PC-9 (cell line): ENCODE measurements around the gene EPB41L5. TPM values are rescaled to one million over a fixed set of nuclear protein-coding genes. Genes with fewer than 3 reads are reported as not detected.
A peak's percentile ranks its signal among the peaks of the same experiment; 100 is the strongest.

Experiments
- BruUV-seq: library from RNA; stranded (reverse); fragments of 400-500 nt; replicated peaks from 2 replicates; lab custom pipeline; 2021; lab: Mats Ljungman, UMichigan
- CTCF ChIA-PET: fragments of 300-600 bp; sonication (Branson Sonifier 250); formaldehyde crosslinking; loops from one replicate; lab custom pipeline; 2022; ENCODE audit warnings: antibody characterized with exemption; lab: Charles Lee
- POLR2A ChIA-PET: fragments of 300-600 bp; sonication (Branson Sonifier 250); formaldehyde crosslinking; loops from one replicate; lab custom pipeline; 2022; ENCODE audit warnings: antibody characterized with exemption; ENCODE audit not compliant: unreplicated experiment; lab: Charles Lee
- DNase-seq, 2 experiments: peaks; one replicate each; pipeline versions ENCODE4 v3.0.0 to v3.0.0-alpha.2; 2015 to 2022; ENCODE audit warnings: mixed read lengths in 1 of 2
- H2AFZ ChIP-seq: fragments of 200-600 bp; sonication (generic); 2 replicates; pipeline ENCODE4 v1.8.1; 2017; ENCODE audit warnings: antibody characterized with exemption
- H3F3A ChIP-seq: fragments of 200-600 bp; sonication (generic); 2 replicates; pipeline ENCODE4 v1.8.1; 2017; ENCODE audit warnings: antibody characterized with exemption, mild to moderate bottlenecking, low read depth; ENCODE audit not compliant: insufficient read depth
- H3K27ac ChIP-seq: fragments of 200-600 bp; sonication (generic); 2 replicates; pipeline ENCODE4 v1.6.1; 2016; ENCODE audit warnings: mixed run types
- H3K27me3 ChIP-seq: fragments of 200-600 bp; sonication (generic); 2 replicates; pipeline ENCODE4 v1.6.1; 2016; ENCODE audit warnings: low read depth, mixed run types; ENCODE audit not compliant: insufficient read depth
- H3K36me3 ChIP-seq: fragments of 200-600 bp; sonication (generic); 2 replicates; pipeline ENCODE4 v1.6.1; 2016; ENCODE audit warnings: low read depth, mixed run types
- H3K4me1 ChIP-seq: fragments of 200-600 bp; sonication (generic); replicated peaks from 2 replicates; pipeline ENCODE4 v1.6.1; 2016; ENCODE audit warnings: mixed run types; ENCODE audit not compliant: insufficient read depth
- H3K4me2 ChIP-seq: fragments of 200-600 bp; sonication (generic); 2 replicates; pipeline ENCODE4 v1.6.1; 2017; ENCODE audit warnings: mixed run types
- H3K4me3 ChIP-seq: fragments of 200-600 bp; sonication (generic); 2 replicates; pipeline ENCODE4 v1.6.1; 2016; ENCODE audit warnings: mixed run types
- H3K79me2 ChIP-seq: fragments of 200-600 bp; sonication (generic); 2 replicates; pipeline ENCODE4 v1.6.1; 2017; ENCODE audit warnings: low read depth, mixed run types
- H3K9me2 ChIP-seq: fragments of 200-600 bp; sonication (generic); 2 replicates; pipeline ENCODE4 v1.8.1; 2017; ENCODE audit warnings: mild to moderate bottlenecking; ENCODE audit not compliant: insufficient read depth
- H3K9me3 ChIP-seq: fragments of 200-600 bp; sonication (generic); 2 replicates; pipeline ENCODE4 v1.8.1; 2016; ENCODE audit warnings: low read depth; ENCODE audit not compliant: insufficient read depth
- H4K20me1 ChIP-seq: fragments of 200-600 bp; sonication (generic); 2 replicates; pipeline ENCODE4 v1.8.1; 2017; ENCODE audit not compliant: insufficient read depth
- EZH2 ChIP-seq: fragments of 200-600 bp; sonication (generic); IDR thresholded peaks from 2 replicates; pipeline ENCODE4 v1.8.0; 2017; ENCODE audit warnings: antibody characterized with exemption, low read depth
- intact Hi-C: fragments of 100-400 bp; cut with micrococcal nuclease; formaldehyde crosslinking; loops from one replicate; pipeline ENCODE4 v1.10.0; 2022; ENCODE audit not compliant: unreplicated experiment
- total RNA-seq: library from RNA; stranded (reverse); gene quantifications from 2 replicates; pipeline ENCODE4 v1.2.3, GENCODE V29; 2021
- TF ChIP-seq, protein P1 (sequence below): fragments of 200-600 bp; sonication (generic); conservative IDR thresholded peaks from 2 replicates; pipeline ENCODE4 v1.6.1; 2017; ENCODE audit warnings: mixed run types, antibody characterized with exemption, mild to moderate bottlenecking, moderate library complexity

EPB41L5 gene
- total RNA-seq, 1 experiment from 2014 or later, result 18.4 TPM

GRCh38 chr2:120162716-120163115 is 149.8 kb downstream of the EPB41L5 start:
- H4K20me1 ChIP-seq, result no peaks in the 10 kb centered on the region
- no peaks in the 10 kb centered on the region for H3K9me2 ChIP-seq
- intact Hi-C loops, result no loop called here
- no peak overlapping the region for H3K27ac ChIP-seq
- no peak overlapping the region for H3K4me2 ChIP-seq
- BruUV-seq, result no TSS peak
- H3K27me3 ChIP-seq, result no peaks in the 10 kb centered on the region
- TF ChIP-seq EZH2, result no peak
- TF ChIP-seq, protein P1, sequence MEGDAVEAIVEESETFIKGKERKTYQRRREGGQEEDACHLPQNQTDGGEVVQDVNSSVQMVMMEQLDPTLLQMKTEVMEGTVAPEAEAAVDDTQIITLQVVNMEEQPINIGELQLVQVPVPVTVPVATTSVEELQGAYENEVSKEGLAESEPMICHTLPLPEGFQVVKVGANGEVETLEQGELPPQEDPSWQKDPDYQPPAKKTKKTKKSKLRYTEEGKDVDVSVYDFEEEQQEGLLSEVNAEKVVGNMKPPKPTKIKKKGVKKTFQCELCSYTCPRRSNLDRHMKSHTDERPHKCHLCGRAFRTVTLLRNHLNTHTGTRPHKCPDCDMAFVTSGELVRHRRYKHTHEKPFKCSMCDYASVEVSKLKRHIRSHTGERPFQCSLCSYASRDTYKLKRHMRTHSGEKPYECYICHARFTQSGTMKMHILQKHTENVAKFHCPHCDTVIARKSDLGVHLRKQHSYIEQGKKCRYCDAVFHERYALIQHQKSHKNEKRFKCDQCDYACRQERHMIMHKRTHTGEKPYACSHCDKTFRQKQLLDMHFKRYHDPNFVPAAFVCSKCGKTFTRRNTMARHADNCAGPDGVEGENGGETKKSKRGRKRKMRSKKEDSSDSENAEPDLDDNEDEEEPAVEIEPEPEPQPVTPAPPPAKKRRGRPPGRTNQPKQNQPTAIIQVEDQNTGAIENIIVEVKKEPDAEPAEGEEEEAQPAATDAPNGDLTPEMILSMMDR, result no peak
- no peak overlapping the region for H3K4me3 ChIP-seq
- no peaks in the 10 kb centered on the region for H3K36me3 ChIP-seq
- no peaks in the 10 kb centered on the region for H3K4me1 ChIP-seq
- no peak for DNase-seq
- no peaks in the 10 kb centered on the region for H3K79me2 ChIP-seq
- CTCF ChIA-PET, result no interaction called here
- H3K9me3 ChIP-seq, result no peaks in the 10 kb centered on the region
- H2AFZ ChIP-seq, result no peak overlapping the region
- POLR2A ChIA-PET, result interaction anchor here (0.6 kb wide), 1 partner anchor 479 kb away, joined by 38 read pairs; no protein-coding TSS in a partner anchor
- no peaks in the 10 kb centered on the region for H3F3A ChIP-seq

DNA sequence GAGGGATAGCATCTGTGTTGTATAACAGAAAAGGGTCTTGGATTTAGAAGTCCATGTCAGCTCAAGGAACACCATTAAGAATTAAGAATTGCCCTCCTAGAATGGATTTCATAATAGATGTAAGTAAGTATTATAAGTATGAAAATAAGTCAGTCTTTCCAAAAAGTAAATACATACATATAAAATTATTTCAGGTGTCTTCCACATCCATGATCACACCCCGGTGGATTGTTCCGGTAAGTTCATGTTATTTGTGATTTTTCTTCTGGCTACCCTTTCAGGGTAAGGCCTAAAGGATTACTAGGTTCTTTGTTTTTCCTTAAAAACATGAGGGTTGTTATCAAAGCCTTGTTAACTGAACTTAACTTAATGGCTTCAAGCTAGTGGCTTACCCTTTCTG is 154.4 kb downstream of the EPB41L5 start:
- no TSS peak for BruUV-seq
- H3K9me2 ChIP-seq, result no peaks in the 10 kb centered on the region
- H3K27ac ChIP-seq, result no peak overlapping the region
- no peak for DNase-seq
- ChIA-PET POLR2A (no interaction called here), CTCF (no interaction called here)
- no peaks in the 10 kb centered on the region for H3K4me1 ChIP-seq
- no peak for TF ChIP-seq EZH2
- TF ChIP-seq, protein P1, result peak; percentile 43; the same call in 1 of the 2 replicates
- no peaks in the 10 kb centered on the region for H3K27me3 ChIP-seq
- no peaks in the 10 kb centered on the region for H3F3A ChIP-seq
- no peak overlapping the region for H3K4me2 ChIP-seq
- no peaks in the 10 kb centered on the region for H3K36me3 ChIP-seq
- no peaks in the 10 kb centered on the region for H3K9me3 ChIP-seq
- H3K79me2 ChIP-seq, result no peaks in the 10 kb centered on the region
- H3K4me3 ChIP-seq, result no peak overlapping the region
- H2AFZ ChIP-seq, result no peak overlapping the region
- no peaks in the 10 kb centered on the region for H4K20me1 ChIP-seq
- intact Hi-C loops, result no loop called here

GRCh38 chr2:120169020-120169419 is 156.1 kb downstream of the EPB41L5 start:
- Histone ChIP-seq H3K27me3 (no peaks in the 10 kb centered on the region), H3K4me1 (no peaks in the 10 kb centered on the region), H3K79me2 (no peaks in the 10 kb centered on the region), H3K4me2 (no peak overlapping the region), H3F3A (no peaks in the 10 kb centered on the region), H3K4me3 (no peak overlapping the region), H3K27ac (no peak overlapping the region), H4K20me1 (no peaks in the 10 kb centered on the region), H2AFZ (no peak overlapping the region), H3K36me3 (no peaks in the 10 kb centered on the region), H3K9me3 (no peaks in the 10 kb centered on the region), H3K9me2 (no peaks in the 10 kb centered on the region)
- intact Hi-C loops, result no loop called here
- TF ChIP-seq, protein P1, result no peak
- no peak for TF ChIP-seq EZH2
- BruUV-seq, result no TSS peak
- ChIA-PET CTCF (interaction anchor here (0.5 kb wide), 1 partner anchor 156 kb away, joined by 4 read pairs; the partner anchor contains the start of gene EPB41L5), POLR2A (no interaction called here)
- no peak for DNase-seq
